Measurements from ENCODE around the gene HCN1. TPM values are rescaled to one million over a fixed set of nuclear protein-coding genes. Genes with fewer than 3 reads are reported as not detected.
"Not testable (repeated sequence)": the region's sequence is repeated elsewhere in the genome, so short reads cannot be mapped to it uniquely, and the experiment has no call there.

HCN1 gene
- total and polyA plus RNA-seq, 12 donors = 0.05 to 0.20 (median 0.07) TPM; not detected in 3

GRCh38 chr5:45454114-45454513 is 242.1 kb downstream of the HCN1 start:
- no peaks in the 10 kb centered on the region for H3K4me1 ChIP-seq
- H3K36me3 ChIP-seq = no peaks in the 10 kb centered on the region
- no peaks in the 10 kb centered on the region for H3K27me3 ChIP-seq
- ATAC-seq (peak; percentile 76 to 96 (median 89)), DNase-seq (peak in 1 of 2 donors; percentile 20)
- TF ChIP-seq CTCF (IDR thresholded peaks at IDR 0.05) = no peak
- no peaks in the 10 kb centered on the region for H3K9me3 ChIP-seq
- no peak overlapping the region for H3K27ac ChIP-seq
- intact Hi-C loops (cut with DNase I) = no loop called here
- 42 to 43% methylated on average over 4 of the region's 4 CpGs for WGBS, 2 donors
- no peak overlapping the region for H3K4me3 ChIP-seq

GRCh38 chr5:45444856-45445255 is 251.3 kb downstream of the HCN1 start:
- ATAC-seq; intact Hi-C loops (cut with DNase I): not testable (repeated sequence)

GRCh38 chr5:45440466-45440865 is 255.7 kb downstream of the HCN1 start:
- intact Hi-C loops (cut with DNase I) = no loop called here
- peaks cover 0 to 3% (median 0%) of the 10 kb centered on the region in 9 donors for H3K4me1 ChIP-seq
- no peak for TF ChIP-seq CTCF (IDR thresholded peaks at IDR 0.05)
- H3K27ac ChIP-seq = no peak overlapping the region
- peak in 1 of 8 donors; percentile 18 for ATAC-seq
- DNase-seq = no peak
- 44 to 58% methylated on average over 1 of the region's 1 CpG for WGBS, 2 donors
- H3K4me3 ChIP-seq = no peak overlapping the region
- H3K36me3 ChIP-seq = no peaks in the 10 kb centered on the region
- H3K27me3 ChIP-seq = no peaks in the 10 kb centered on the region
- peaks cover 0 to 6% (median 0%) of the 10 kb centered on the region in 11 donors for H3K9me3 ChIP-seq

More at GRCh38 chr5:45444856-45445255, 251.3 kb downstream of the HCN1 start:
- H3K36me3 ChIP-seq, H3K27me3 ChIP-seq, H3K9me3 ChIP-seq, H3K4me3 ChIP-seq, H3K4me1 ChIP-seq, H3K27ac ChIP-seq, DNase-seq: not testable (repeated sequence)
- WGBS, 2 donors = 90 to 95% methylated on average over 14 to 15 of the region's 15 CpGs

DNA sequence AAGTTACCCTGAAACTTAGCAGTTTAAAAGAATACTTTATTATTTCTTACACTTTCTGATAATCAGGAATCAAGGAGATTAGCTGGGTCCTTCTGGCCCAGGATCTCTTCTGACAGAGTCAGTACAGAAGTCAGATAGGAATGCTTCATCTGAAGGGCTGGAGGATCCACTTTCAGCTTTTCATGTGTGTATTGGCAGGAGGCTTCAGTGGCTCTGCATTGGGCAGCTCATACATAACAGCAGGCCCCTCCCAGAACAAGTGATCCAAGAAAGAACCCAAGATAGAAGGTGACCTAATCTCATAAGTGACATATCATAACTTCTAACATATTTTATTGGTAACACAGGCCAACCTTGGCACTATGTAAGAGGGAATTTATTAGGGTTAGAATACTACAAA is 258.4 kb downstream of the HCN1 start:
- intact Hi-C loops (cut with DNase I) = no loop called here
- H3K4me3 ChIP-seq = no peak overlapping the region
- no peak for TF ChIP-seq CTCF (IDR thresholded peaks at IDR 0.05)
- peaks cover 0 to 12% (median 0%) of the 10 kb centered on the region in 11 donors for H3K9me3 ChIP-seq
- no peaks in the 10 kb centered on the region for H3K36me3 ChIP-seq
- no peak for DNase-seq
- H3K27me3 ChIP-seq = no peaks in the 10 kb centered on the region
- no peak overlapping the region for H3K27ac ChIP-seq
- no peak for ATAC-seq
- peaks cover 0 to 3% (median 0%) of the 10 kb centered on the region in 9 donors for H3K4me1 ChIP-seq

- DNase-seq = no peak
- intact Hi-C loops (cut with DNase I) = no loop called here
- H3K27me3 ChIP-seq = no peaks in the 10 kb centered on the region
- TF ChIP-seq CTCF (IDR thresholded peaks at IDR 0.05) = no peak
- ATAC-seq = peak in 2 of 8 donors; percentile 33 to 44
- H3K27ac ChIP-seq = no peak overlapping the region
- no peaks in the 10 kb centered on the region for H3K4me1 ChIP-seq
- 67 to 70% methylated on average over 2 of the region's 2 CpGs for WGBS, 2 donors
- H3K4me3 ChIP-seq = no peak overlapping the region
- no peaks in the 10 kb centered on the region for H3K9me3 ChIP-seq
- no peaks in the 10 kb centered on the region for H3K36me3 ChIP-seq
Measured at GRCh38 chr5:45417285-45417998, 278.7 kb downstream of the HCN1 start.
